SK-N-MC (cell line): ENCODE data around the gene TCF3.

Source experiments
- DNase-seq: peaks from one replicate; pipeline ENCODE4 v3.0.0-alpha.2; 2011; ENCODE audit warnings: low read depth, low spot score
- H3K27ac ChIP-seq: fragments of 200-600 bp; sonication (generic); 2 replicates; pipeline ENCODE4 v1.5.1; 2016; ENCODE audit warnings: mixed run types
- H3K36me3 ChIP-seq: fragments of 200-600 bp; sonication (generic); 2 replicates; pipeline ENCODE4 v1.6.1; 2017; ENCODE audit warnings: antibody characterized with exemption, low read length, mixed read lengths; ENCODE audit not compliant: insufficient read depth
- H3K4me3 ChIP-seq: fragments of 200-600 bp; sonication (generic); 2 replicates; pipeline ENCODE4 v1.5.1; 2016
- H3K9ac ChIP-seq: fragments of 200-600 bp; sonication (generic); 2 replicates; pipeline ENCODE4 v1.8.0; 2017; ENCODE audit warnings: mixed run types, mixed read lengths; ENCODE audit not compliant: insufficient read length
- H3K9me3 ChIP-seq: fragments of 200-600 bp; sonication (generic); 2 replicates; pipeline ENCODE4 v1.6.1; 2017; ENCODE audit warnings: low read depth, mild to moderate bottlenecking, antibody characterized with exemption, low read length, moderate library complexity, mixed read lengths
- EZH2 ChIP-seq: fragments of 200-600 bp; sonication (generic); IDR thresholded peaks from one replicate; pipeline ENCODE4 v1.6.1; 2017; ENCODE audit warnings: antibody characterized with exemption
- FOXP2 ChIP-seq: optimal IDR thresholded peaks from 2 replicates; pipeline ENCODE3; 2011; ENCODE audit warnings: mild to moderate bottlenecking, moderate library complexity; ENCODE audit not compliant: insufficient read depth; ENCODE audit errors: extremely low read length, control extremely low read depth
- POLR2AphosphoS5 ChIP-seq: IDR thresholded peaks from 2 replicates; pipeline ENCODE4 v1.6.1; 2012; ENCODE audit warnings: mild to moderate bottlenecking, low read depth, low read length, borderline replicate concordance

The TCF3 gene

DNA sequence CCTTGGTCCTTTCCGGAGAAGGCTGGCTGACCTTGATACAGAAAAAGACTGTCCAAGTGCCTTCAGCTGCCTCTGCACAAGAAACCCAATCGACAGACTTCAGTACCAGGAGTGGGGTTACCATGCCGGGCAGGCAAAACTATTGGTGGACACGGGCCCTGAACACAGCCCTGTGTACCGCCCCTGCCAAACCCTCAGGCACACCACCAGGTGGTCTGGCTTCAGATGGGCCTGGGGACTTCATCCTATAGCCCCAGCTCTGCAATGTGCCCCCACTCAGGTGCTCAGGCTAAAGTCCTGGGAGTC, 17.5 kb downstream of the TCF3 start:
- H3K36me3 ChIP-seq = peaks cover 83% of the 10 kb centered on the region

GRCh38 chr19:1634242-1634937, 18.0 kb downstream of the TCF3 start:
- TF ChIP-seq EZH2 (no peak), FOXP2 (no peak), POLR2AphosphoS5 (no peak)
- Histone ChIP-seq H3K27ac (no peak overlapping the region), H3K4me3 (no peak overlapping the region), H3K9me3 (no peaks in the 10 kb centered on the region), H3K9ac (no peak overlapping the region), H3K36me3 (peaks cover 78% of the 10 kb centered on the region)
- no peak for DNase-seq

More for the DNA sequence above, 17.5 kb downstream of the TCF3 start:
- no peak for DNase-seq
- Histone ChIP-seq H3K9me3 (no peaks in the 10 kb centered on the region), H3K4me3 (no peak overlapping the region), H3K27ac (no peak overlapping the region), H3K9ac (no peak overlapping the region)
- no peak for TF ChIP-seq FOXP2
- no peak for TF ChIP-seq POLR2AphosphoS5
- TF ChIP-seq EZH2 = no peak

DNA sequence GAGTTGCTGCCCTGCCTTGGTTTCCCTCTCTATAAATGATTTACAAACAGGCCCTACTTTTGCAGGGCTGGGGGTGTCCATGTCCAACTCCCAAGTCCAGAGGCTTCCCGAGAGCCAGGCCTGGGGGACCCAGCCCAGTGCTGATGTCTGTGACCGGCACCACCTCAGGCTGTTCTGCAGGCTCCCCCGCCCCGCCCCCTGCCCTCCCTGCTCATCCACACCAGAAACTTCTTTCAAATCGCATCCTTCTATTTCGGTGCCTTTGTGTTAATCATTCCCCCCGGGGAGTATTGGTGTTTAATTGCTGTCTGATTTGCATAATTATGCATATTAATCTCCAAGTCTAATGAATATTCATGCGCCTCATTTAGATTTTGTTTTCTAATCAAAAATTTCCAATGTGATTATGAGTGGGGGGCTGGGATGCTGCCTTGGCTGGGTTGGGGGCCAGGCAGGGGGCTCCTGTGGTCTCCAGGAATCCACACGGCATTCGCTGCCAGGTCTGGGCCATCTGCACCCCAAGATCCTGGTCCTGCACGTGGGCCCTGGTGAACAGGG, 19.1 kb downstream of the TCF3 start:
- Histone ChIP-seq H3K27ac (no peak overlapping the region), H3K36me3 (peaks cover 68% of the 10 kb centered on the region), H3K9me3 (no peaks in the 10 kb centered on the region), H3K9ac (no peak overlapping the region), H3K4me3 (no peak overlapping the region)
- TF ChIP-seq POLR2AphosphoS5 (no peak), EZH2 (no peak), FOXP2 (no peak)
- no peak for DNase-seq

- Histone ChIP-seq H3K36me3 (peaks cover 61% of the 10 kb centered on the region), H3K9ac (no peak overlapping the region)
Observed at GRCh38 chr19:1632462-1633268, 19.8 kb downstream of the TCF3 start.

DNA sequence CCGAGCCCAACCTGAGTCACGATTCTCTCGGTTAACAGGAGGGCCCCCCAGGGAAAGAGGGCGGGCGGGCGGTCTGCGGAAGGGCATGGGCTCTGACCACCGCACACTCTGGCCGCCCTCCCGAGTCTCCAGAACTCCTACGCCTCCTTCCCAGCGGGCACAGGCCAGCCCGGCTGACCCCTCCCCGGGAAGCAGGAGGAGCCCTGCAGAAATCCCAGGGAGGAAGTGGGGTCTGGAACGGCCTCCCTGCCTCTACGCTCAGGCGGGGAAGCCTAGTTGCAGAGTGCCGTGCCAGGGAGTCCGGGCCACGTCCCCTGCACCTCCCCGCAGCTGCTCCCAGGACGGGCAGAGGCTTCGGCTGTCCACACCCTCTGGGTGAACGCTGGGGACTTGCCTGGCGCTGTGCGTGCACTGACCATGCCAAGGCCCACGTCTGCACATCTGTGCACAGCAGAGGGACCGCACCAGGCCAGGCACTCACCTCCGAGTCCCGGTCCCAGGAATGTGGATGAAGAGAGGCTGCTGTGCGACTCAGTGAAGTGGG, 20.8 kb downstream of the TCF3 start:
- no peak overlapping the region for H3K27ac ChIP-seq
- TF ChIP-seq FOXP2 (no peak), POLR2AphosphoS5 (no peak), EZH2 (no peak)
- no peaks in the 10 kb centered on the region for H3K9me3 ChIP-seq
- peaks cover 53% of the 10 kb centered on the region for H3K36me3 ChIP-seq
- H3K9ac ChIP-seq = no peak overlapping the region
- H3K4me3 ChIP-seq = no peak overlapping the region
- no peak for DNase-seq

More at GRCh38 chr19:1632462-1633268, 19.8 kb downstream of the TCF3 start:
- Histone ChIP-seq H3K4me3 (no peak overlapping the region), H3K9me3 (no peaks in the 10 kb centered on the region), H3K27ac (no peak overlapping the region)
- no peak for TF ChIP-seq FOXP2
- TF ChIP-seq POLR2AphosphoS5 = no peak
- TF ChIP-seq EZH2 = no peak
- no peak for DNase-seq

- Histone ChIP-seq H3K36me3 (peaks cover 50% of the 10 kb centered on the region), H3K4me3 (no peak overlapping the region), H3K9me3 (no peaks in the 10 kb centered on the region), H3K27ac (no peak overlapping the region), H3K9ac (no peak overlapping the region)
- no peak for DNase-seq
- TF ChIP-seq EZH2 = no peak
- TF ChIP-seq FOXP2 = no peak
- TF ChIP-seq POLR2AphosphoS5 = no peak
Observed at GRCh38 chr19:1630811-1631210, 21.6 kb downstream of the TCF3 start.

GRCh38 chr19:1630012-1630411, 22.4 kb downstream of the TCF3 start:
- no peak overlapping the region for H3K27ac ChIP-seq
- no peak overlapping the region for H3K4me3 ChIP-seq
- TF ChIP-seq POLR2AphosphoS5 (no peak), EZH2 (no peak), FOXP2 (no peak)
- H3K9me3 ChIP-seq = no peaks in the 10 kb centered on the region
- peaks cover 47% of the 10 kb centered on the region for H3K36me3 ChIP-seq
- H3K9ac ChIP-seq = no peak overlapping the region
- no peak for DNase-seq

GRCh38 chr19:1629256-1629808, 23.1 kb downstream of the TCF3 start:
- peaks cover 47% of the 10 kb centered on the region for H3K36me3 ChIP-seq
- no peak overlapping the region for H3K9ac ChIP-seq
- no peak overlapping the region for H3K27ac ChIP-seq
- TF ChIP-seq POLR2AphosphoS5 = no peak
- TF ChIP-seq FOXP2 = no peak
- no peak for TF ChIP-seq EZH2
- H3K9me3 ChIP-seq = no peaks in the 10 kb centered on the region
- no peak for DNase-seq
- no peak overlapping the region for H3K4me3 ChIP-seq
